Cardiac muscle cell (in vitro differentiated cells and primary cell): ENCODE data around the gene REV3L. TPM values are rescaled to one million over a fixed set of nuclear protein-coding genes. Genes with fewer than 3 reads are reported as not detected.
A peak's percentile ranks its signal among the peaks of the same experiment; 100 is the strongest.

Experiments
- DNase-seq, 2 donors: peaks; one replicate each; pipeline versions ENCODE4 v3.0.0 to v3.0.0-alpha.2; 2010 to 2017; ENCODE audit warnings: low read depth in 1 of 2, low spot score in 1 of 2
- H3K27ac ChIP-seq: fragments of 200-600 bp; sonication (generic); 2 replicates; pipeline ENCODE4 v1.5.1; 2016
- H3K27me3 ChIP-seq: fragments of 200-600 bp; sonication (generic); 2 replicates; pipeline ENCODE4 v1.6.0; 2016; ENCODE audit warnings: control low read depth
- H3K36me3 ChIP-seq: fragments of 200-600 bp; sonication (generic); 2 replicates; pipeline ENCODE4 v1.5.1; 2016; ENCODE audit warnings: control low read depth
- H3K4me1 ChIP-seq: fragments of 200-600 bp; sonication (generic); 2 replicates; pipeline ENCODE4 v1.8.1; 2017; ENCODE audit warnings: low read depth, mild to moderate bottlenecking, mixed run types
- H3K4me3 ChIP-seq: fragments of 200-600 bp; sonication (generic); 2 replicates; pipeline ENCODE4 v1.5.1; 2016; ENCODE audit warnings: mild to moderate bottlenecking
- H3K9me3 ChIP-seq: fragments of 200-600 bp; sonication (generic); 2 replicates; pipeline ENCODE4 v1.5.1; 2017; ENCODE audit warnings: low read depth, mild to moderate bottlenecking, control low read depth
- polyA plus RNA-seq: library from polyadenylated mRNA; unstranded; fragments of >200 nt; fragmentation: Nextera tagmentation; extraction: Ambion mirVana; gene quantifications from 2 replicates; pipeline ENCODE4 v1.2.1, GENCODE V29; 2016
- total RNA-seq: library from RNA; depleted of rRNA; stranded (reverse); fragments of >200 nt; gene quantifications from 2 replicates; pipeline ENCODE4 v1.2.3, GENCODE V29; 2016
- TF ChIP-seq, protein P1 (sequence below): IDR thresholded peaks from 2 replicates; pipeline ENCODE4 v1.5.1; 2012; ENCODE audit warnings: low read depth, mild to moderate bottlenecking, low read length

The REV3L gene, protein sequence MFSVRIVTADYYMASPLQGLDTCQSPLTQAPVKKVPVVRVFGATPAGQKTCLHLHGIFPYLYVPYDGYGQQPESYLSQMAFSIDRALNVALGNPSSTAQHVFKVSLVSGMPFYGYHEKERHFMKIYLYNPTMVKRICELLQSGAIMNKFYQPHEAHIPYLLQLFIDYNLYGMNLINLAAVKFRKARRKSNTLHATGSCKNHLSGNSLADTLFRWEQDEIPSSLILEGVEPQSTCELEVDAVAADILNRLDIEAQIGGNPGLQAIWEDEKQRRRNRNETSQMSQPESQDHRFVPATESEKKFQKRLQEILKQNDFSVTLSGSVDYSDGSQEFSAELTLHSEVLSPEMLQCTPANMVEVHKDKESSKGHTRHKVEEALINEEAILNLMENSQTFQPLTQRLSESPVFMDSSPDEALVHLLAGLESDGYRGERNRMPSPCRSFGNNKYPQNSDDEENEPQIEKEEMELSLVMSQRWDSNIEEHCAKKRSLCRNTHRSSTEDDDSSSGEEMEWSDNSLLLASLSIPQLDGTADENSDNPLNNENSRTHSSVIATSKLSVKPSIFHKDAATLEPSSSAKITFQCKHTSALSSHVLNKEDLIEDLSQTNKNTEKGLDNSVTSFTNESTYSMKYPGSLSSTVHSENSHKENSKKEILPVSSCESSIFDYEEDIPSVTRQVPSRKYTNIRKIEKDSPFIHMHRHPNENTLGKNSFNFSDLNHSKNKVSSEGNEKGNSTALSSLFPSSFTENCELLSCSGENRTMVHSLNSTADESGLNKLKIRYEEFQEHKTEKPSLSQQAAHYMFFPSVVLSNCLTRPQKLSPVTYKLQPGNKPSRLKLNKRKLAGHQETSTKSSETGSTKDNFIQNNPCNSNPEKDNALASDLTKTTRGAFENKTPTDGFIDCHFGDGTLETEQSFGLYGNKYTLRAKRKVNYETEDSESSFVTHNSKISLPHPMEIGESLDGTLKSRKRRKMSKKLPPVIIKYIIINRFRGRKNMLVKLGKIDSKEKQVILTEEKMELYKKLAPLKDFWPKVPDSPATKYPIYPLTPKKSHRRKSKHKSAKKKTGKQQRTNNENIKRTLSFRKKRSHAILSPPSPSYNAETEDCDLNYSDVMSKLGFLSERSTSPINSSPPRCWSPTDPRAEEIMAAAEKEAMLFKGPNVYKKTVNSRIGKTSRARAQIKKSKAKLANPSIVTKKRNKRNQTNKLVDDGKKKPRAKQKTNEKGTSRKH (N-terminal part only)
- total RNA-seq = 14.0 and 23.3 TPM in 2 replicates
- polyA plus RNA-seq = 18.1 and 27.2 TPM in 2 replicates

DNA sequence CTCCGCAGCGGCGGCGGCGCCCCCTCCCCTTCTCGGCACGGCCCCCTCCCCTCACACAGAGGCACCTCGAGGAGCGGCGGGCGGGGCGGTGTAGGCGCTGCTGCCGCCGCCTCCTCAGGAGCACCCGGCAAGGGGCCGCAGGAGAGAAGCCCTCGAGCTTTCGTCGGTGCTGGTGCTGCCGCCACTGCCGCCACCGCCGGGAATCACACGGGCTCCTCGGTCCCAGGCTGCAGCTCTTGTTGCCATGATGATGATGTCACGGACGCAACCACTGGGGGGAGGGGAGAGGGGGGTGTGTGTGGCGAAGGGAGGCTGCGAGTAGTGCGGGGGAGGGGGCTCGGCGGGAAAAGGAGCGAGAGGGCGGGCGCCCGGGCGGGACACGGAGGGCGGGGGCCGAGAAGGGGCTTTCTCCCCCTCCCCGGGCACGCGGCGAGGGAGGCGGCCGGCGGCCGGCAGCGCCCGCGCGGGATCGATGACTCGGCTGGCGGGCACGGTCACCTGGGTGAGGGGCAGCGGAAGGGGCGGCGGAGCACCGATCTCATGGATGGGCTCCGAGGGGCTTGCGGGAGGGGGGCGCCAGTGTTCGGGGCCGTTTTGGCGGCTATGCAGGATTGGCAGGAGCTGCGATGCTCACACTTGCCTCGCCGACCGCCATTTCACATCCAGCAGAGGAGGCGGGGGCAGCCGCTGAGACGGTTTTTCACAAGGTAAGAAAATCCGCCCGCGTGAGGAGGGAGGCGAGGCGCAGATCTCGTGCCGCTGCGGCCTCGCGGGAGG is at the start of gene REV3L:
Gene REV3L, minus strand, starts transcription at position 260 of the 777 bp plus-strand sequence. CDS start 330 bp downstream, outside the sequence.
- peak within 1 kb of the TSS; percentile 98 for H3K27ac ChIP-seq
- TF ChIP-seq, protein P1, sequence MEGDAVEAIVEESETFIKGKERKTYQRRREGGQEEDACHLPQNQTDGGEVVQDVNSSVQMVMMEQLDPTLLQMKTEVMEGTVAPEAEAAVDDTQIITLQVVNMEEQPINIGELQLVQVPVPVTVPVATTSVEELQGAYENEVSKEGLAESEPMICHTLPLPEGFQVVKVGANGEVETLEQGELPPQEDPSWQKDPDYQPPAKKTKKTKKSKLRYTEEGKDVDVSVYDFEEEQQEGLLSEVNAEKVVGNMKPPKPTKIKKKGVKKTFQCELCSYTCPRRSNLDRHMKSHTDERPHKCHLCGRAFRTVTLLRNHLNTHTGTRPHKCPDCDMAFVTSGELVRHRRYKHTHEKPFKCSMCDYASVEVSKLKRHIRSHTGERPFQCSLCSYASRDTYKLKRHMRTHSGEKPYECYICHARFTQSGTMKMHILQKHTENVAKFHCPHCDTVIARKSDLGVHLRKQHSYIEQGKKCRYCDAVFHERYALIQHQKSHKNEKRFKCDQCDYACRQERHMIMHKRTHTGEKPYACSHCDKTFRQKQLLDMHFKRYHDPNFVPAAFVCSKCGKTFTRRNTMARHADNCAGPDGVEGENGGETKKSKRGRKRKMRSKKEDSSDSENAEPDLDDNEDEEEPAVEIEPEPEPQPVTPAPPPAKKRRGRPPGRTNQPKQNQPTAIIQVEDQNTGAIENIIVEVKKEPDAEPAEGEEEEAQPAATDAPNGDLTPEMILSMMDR = no peak
- H3K9me3 ChIP-seq = no peaks in the 10 kb centered on the region
- DNase-seq = peak; percentile 90 to 94
- H3K4me3 ChIP-seq = peak within 1 kb of the TSS; percentile 49
- H3K4me1 ChIP-seq = peaks cover 32% of the 10 kb centered on the region
- H3K36me3 ChIP-seq = no peaks in the 10 kb centered on the region
- no peaks in the 10 kb centered on the region for H3K27me3 ChIP-seq

DNA sequence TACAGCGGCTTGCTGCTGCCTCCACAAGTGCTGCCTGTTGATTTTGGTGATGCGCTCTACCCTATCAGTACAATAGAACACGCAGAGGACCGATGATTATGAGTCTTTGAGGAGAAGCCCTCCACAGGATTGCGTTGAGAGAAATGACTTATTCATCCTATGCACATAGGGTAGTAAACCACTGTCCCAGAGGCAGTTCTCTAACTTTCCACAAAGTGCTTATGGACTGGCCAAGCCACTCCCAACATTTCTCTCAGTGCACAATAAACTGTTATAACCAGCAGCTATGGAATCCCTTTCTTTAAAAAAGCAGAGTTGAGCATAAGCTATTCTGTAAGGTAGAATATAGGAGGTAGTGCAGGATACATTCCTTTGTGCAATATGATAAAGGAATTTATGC is 48.2 kb upstream of the REV3L start:
- H3K27ac ChIP-seq = no peak overlapping the region
- H3K4me3 ChIP-seq = no peak overlapping the region
- no peak for DNase-seq

DNA sequence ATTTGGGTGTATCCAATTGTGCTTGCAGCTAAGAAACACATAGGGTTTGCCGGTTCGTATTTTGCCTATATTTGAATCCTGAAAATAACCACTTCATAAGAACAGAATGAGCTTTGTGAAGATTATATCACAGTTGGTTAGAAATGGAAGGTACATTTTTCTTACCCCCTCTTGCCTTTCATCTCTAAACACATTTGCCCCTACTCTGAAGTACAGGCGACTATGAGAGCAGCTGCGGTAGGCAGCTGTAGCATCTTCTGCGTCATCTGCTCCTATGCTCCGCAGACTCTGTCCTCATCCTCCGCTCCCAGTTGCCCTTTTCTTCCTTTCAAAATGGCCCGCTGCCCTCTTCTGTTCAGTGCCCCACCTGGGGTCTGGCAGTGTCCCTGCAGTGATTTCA is 47.6 kb upstream of the REV3L start:
- Histone ChIP-seq H3K36me3 (no peaks in the 10 kb centered on the region), H3K27me3 (no peaks in the 10 kb centered on the region), H3K4me3 (no peak overlapping the region), H3K27ac (no peak overlapping the region), H3K4me1 (no peaks in the 10 kb centered on the region), H3K9me3 (peaks cover 2% of the 10 kb centered on the region)
- no peak for DNase-seq
- TF ChIP-seq, protein P1 = no peak

More for the DNA sequence above, 48.2 kb upstream of the REV3L start:
- Histone ChIP-seq H3K27me3 (no peaks in the 10 kb centered on the region), H3K36me3 (no peaks in the 10 kb centered on the region), H3K4me1 (no peaks in the 10 kb centered on the region), H3K9me3 (peaks cover 2% of the 10 kb centered on the region)
- TF ChIP-seq, protein P1 = no peak

DNA sequence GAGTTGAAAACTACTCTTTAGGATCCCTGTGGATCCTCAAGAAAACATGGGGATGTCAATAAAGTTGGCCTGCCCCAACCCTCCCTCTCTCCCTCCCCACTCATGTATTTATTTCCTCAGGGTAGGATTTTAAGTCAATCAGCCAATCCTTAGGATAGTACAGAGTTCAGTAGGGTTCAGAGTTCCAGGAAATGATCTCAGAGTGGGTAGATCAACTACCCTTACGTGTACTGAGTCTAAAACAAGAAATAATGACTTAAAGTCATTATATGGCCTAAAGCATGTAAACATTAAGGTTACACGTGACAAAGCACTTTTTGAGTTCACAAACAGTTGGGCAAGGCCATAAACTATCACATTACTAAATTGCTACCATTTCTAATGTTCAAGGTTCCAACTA is 47.2 kb upstream of the REV3L start:
- Histone ChIP-seq H3K36me3 (no peaks in the 10 kb centered on the region), H3K9me3 (peaks cover 2% of the 10 kb centered on the region), H3K27me3 (no peaks in the 10 kb centered on the region), H3K4me3 (no peak overlapping the region), H3K27ac (no peak overlapping the region), H3K4me1 (no peaks in the 10 kb centered on the region)
- DNase-seq = no peak
- TF ChIP-seq, protein P1 = no peak

DNA sequence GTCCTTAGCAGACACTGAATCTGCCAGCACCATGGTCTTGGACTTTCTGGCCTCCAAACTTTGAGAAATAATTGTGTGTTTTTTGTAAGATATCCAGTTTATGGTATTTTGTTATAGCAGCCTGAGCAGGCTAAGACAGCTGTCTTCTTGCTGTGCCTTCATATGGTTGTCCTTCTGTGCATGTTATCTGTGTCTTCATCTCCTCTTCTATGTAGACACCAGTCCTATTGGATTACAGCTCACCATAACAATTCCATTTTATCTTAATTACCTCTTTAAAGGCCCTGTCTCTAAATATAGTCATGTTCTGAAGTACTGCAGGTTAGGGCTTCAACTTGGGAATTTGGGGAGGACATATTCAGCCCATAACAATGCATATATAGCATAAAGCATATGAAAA is 44.3 kb upstream of the REV3L start:
- H3K4me1 ChIP-seq = peaks cover 7% of the 10 kb centered on the region
- no peaks in the 10 kb centered on the region for H3K36me3 ChIP-seq
- no peaks in the 10 kb centered on the region for H3K27me3 ChIP-seq
- no peak overlapping the region for H3K27ac ChIP-seq
- TF ChIP-seq, protein P1 = no peak
- no peak overlapping the region for H3K4me3 ChIP-seq
- DNase-seq = no peak
- H3K9me3 ChIP-seq = peaks cover 2% of the 10 kb centered on the region
